Measurements from ENCODE around the gene WNT3A.
A peak's percentile ranks its signal among the peaks of the same experiment; 100 is the strongest.

WNT3A gene

GRCh38 chr1:228081578-228082213 is 74.9 kb downstream of the WNT3A start (continued):
- no peak for TF ChIP-seq CTCF (tag by site-specific recombination; IDR thresholded peaks at IDR 0.05)

- H3K36me3 ChIP-seq (ENCODE audit: control insufficient read depth in 2 of 2, insufficient read depth in 1 of 2, low read length in 2 of 2): peaks cover 0 to 27% of the 10 kb centered on the region in 2 experiments; a peak in 2 of 3 replicates
- ChIA-PET CTCF (interaction anchor here (0.5 to 1.5 kb wide), 2 partner anchors 83 to 354 kb away, joined by 3 to 5 read pairs; no protein-coding TSS in a partner anchor), POLR2A (interaction anchor here (0.5 to 2.9 kb wide), 16 partner anchors 9 to 400 kb away, joined by 3 to 21 read pairs (median 5); partner anchors contain the start of genes IBA57, JMJD4, MRPL55 and SNAP47)
- H3K4me3 ChIP-seq (ENCODE audit: low read depth, low read length): peak within 1 kb of the TSS; percentile 76
- H3K4me1 ChIP-seq (ENCODE audit: control insufficient read depth, insufficient read depth, low read length): peaks cover 26% of the 10 kb centered on the region
- H3K27ac ChIP-seq (ENCODE audit: extremely low read depth, low read depth, low read length): peak within 1 kb of the TSS; percentile 93
- H3K9me3 ChIP-seq (ENCODE audit: control insufficient read depth, insufficient read depth, low read depth, low read length): no peaks in the 10 kb centered on the region
- peak; percentile 66 for TF ChIP-seq ZNF629 (tag by site-specific recombination; IDR thresholded peaks at IDR 0.05)
- 0 out of 2 replicates have a peak, but pooled peaks have one; percentile 25 for TF ChIP-seq REST (tag by site-specific recombination; IDR thresholded peaks at IDR 0.05)
- peak; percentile 58; the same call in 1 of the 2 replicates for TF ChIP-seq ZSCAN23 (tag by site-specific recombination; IDR thresholded peaks at IDR 0.05)
- TF ChIP-seq ZBTB26 (tag by site-specific recombination; optimal IDR thresholded peaks at IDR 0.05): peak; percentile 96
- TF ChIP-seq PATZ1 (tag by site-specific recombination; IDR thresholded peaks at IDR 0.05): peak; percentile 62
- TF ChIP-seq ZNF555 (tag by site-specific recombination; conservative IDR thresholded peaks at IDR 0.05): no peak
- TF ChIP-seq KLF7 (tag by site-specific recombination; IDR thresholded peaks at IDR 0.05; ENCODE audit: borderline replicate concordance): no peak
- no peak; the same call in 1 of the 2 replicates for TF ChIP-seq ZNF791 (tag by site-specific recombination; IDR thresholded peaks at IDR 0.05)
- no peak for TF ChIP-seq ZNF280C (tag by site-specific recombination; IDR thresholded peaks at IDR 0.05)
- TF ChIP-seq ZBTB44 (tag by site-specific recombination; IDR thresholded peaks at IDR 0.05): no peak
- TF ChIP-seq ZNF18 (tag by site-specific recombination; IDR thresholded peaks at IDR 0.05): no peak
- TF ChIP-seq ZBTB20 (tag by site-specific recombination; IDR thresholded peaks at IDR 0.05): peak; percentile 32; the same call in 1 of the 2 replicates
- peak; percentile 28 for TF ChIP-seq ZNF133 (tag by site-specific recombination; IDR thresholded peaks at IDR 0.05)
- TF ChIP-seq ZNF704 (tag by site-specific recombination; IDR thresholded peaks at IDR 0.05): no peak
Observed at GRCh38 chr1:228082214-228082917, 75.6 kb downstream of the WNT3A start, which contains the start of gene ARF1. TSS of gene ARF1 (plus strand) at chr1:228082708. CDS start at chr1:228097115, 14,407 bp downstream.
